ENCODE data around the gene PIGP.

PIGP gene

GRCh38 chr21:37101384-37101783 lies 28.5 kb upstream of the PIGP start:
- ChIA-PET CTCF (no interaction called here), POLR2A (no interaction called here)
- TF ChIP-seq FOXA1 (IDR thresholded peaks at IDR 0.05) (no peak), FOXM1 (IDR thresholded peaks at IDR 0.05; ENCODE audit: borderline replicate concordance) (no peak), FOXK2 (IDR thresholded peaks at IDR 0.05) (no peak), ZNF384 (IDR thresholded peaks at IDR 0.05) (no peak), PKNOX1 (IDR thresholded peaks at IDR 0.05) (no peak), ARNT (IDR thresholded peaks at IDR 0.05) (no peak), BHLHE40 (IDR thresholded peaks at IDR 0.05; ENCODE audit: borderline replicate concordance) (no peak), L3MBTL2 (conservative IDR thresholded peaks at IDR 0.05) (no peak), LEF1 (IDR thresholded peaks at IDR 0.05; ENCODE audit: borderline replicate concordance) (no peak), TARDBP (IDR thresholded peaks at IDR 0.05) (no peak), NFRKB (IDR thresholded peaks at IDR 0.05) (no peak), CTBP1 (IDR thresholded peaks at IDR 0.05; ENCODE audit: borderline replicate concordance) (no peak), SP1 (IDR thresholded peaks at IDR 0.05) (no peak), SUZ12 (IDR thresholded peaks at IDR 0.05) (no peak), ELF4 (IDR thresholded peaks at IDR 0.05) (no peak), HDGF (IDR thresholded peaks at IDR 0.05; ENCODE audit: borderline replicate concordance) (no peak)
- DNase-seq (ENCODE audit: extremely low spot score): no peak

- TF ChIP-seq NFRKB (IDR thresholded peaks at IDR 0.05) (no peak), PKNOX1 (IDR thresholded peaks at IDR 0.05) (no peak), TARDBP (IDR thresholded peaks at IDR 0.05) (no peak), ARNT (IDR thresholded peaks at IDR 0.05) (no peak), FOXM1 (IDR thresholded peaks at IDR 0.05; ENCODE audit: borderline replicate concordance) (no peak), ZNF384 (IDR thresholded peaks at IDR 0.05) (no peak), LEF1 (IDR thresholded peaks at IDR 0.05; ENCODE audit: borderline replicate concordance) (no peak), FOXK2 (IDR thresholded peaks at IDR 0.05) (no peak), CTBP1 (IDR thresholded peaks at IDR 0.05; ENCODE audit: borderline replicate concordance) (no peak), SUZ12 (IDR thresholded peaks at IDR 0.05) (no peak)
- ChIA-PET POLR2A (no interaction called here), CTCF (no interaction called here)
- DNase-seq (ENCODE audit: extremely low spot score): no peak
These were observed 27.4 kb upstream of the PIGP start for GRCh38 chr21:37100316-37100715.

- TF ChIP-seq TARDBP (IDR thresholded peaks at IDR 0.05): no peak
- TF ChIP-seq BHLHE40 (IDR thresholded peaks at IDR 0.05; ENCODE audit: borderline replicate concordance): no peak
- TF ChIP-seq ARNT (IDR thresholded peaks at IDR 0.05): no peak
- no peak for TF ChIP-seq L3MBTL2 (conservative IDR thresholded peaks at IDR 0.05)
- no peak for TF ChIP-seq FOXK2 (IDR thresholded peaks at IDR 0.05)
- no peak for TF ChIP-seq FOXA1 (IDR thresholded peaks at IDR 0.05)
- no peak for TF ChIP-seq FOXM1 (IDR thresholded peaks at IDR 0.05; ENCODE audit: borderline replicate concordance)
- TF ChIP-seq PKNOX1 (IDR thresholded peaks at IDR 0.05): no peak
- ChIA-PET POLR2A (no interaction called here), CTCF (no interaction called here)
- DNase-seq (ENCODE audit: extremely low spot score): no peak
These were observed 25.9 kb upstream of the PIGP start for GRCh38 chr21:37098751-37099150.

- TF ChIP-seq NFRKB (IDR thresholded peaks at IDR 0.05) (no peak), ARNT (IDR thresholded peaks at IDR 0.05) (no peak), FOXK2 (IDR thresholded peaks at IDR 0.05) (no peak), ELF4 (IDR thresholded peaks at IDR 0.05) (no peak), BHLHE40 (IDR thresholded peaks at IDR 0.05; ENCODE audit: borderline replicate concordance) (no peak), FOXA1 (IDR thresholded peaks at IDR 0.05) (no peak), L3MBTL2 (conservative IDR thresholded peaks at IDR 0.05) (no peak), CTBP1 (IDR thresholded peaks at IDR 0.05; ENCODE audit: borderline replicate concordance) (no peak), ZNF384 (IDR thresholded peaks at IDR 0.05) (no peak), SUZ12 (IDR thresholded peaks at IDR 0.05) (no peak), TARDBP (IDR thresholded peaks at IDR 0.05) (no peak), HDGF (IDR thresholded peaks at IDR 0.05; ENCODE audit: borderline replicate concordance) (no peak), SP1 (IDR thresholded peaks at IDR 0.05) (no peak), PKNOX1 (IDR thresholded peaks at IDR 0.05) (no peak)
- ChIA-PET POLR2A (interaction anchor here (1.0 kb wide), 1 partner anchor 9 kb away, joined by 3 read pairs; no protein-coding TSS in a partner anchor), CTCF (no interaction called here)
These were observed 22.9 kb upstream of the PIGP start for GRCh38 chr21:37095821-37096220.

GRCh38 chr21:37093977-37094376 lies 21.1 kb upstream of the PIGP start:
- TF ChIP-seq ZNF384 (IDR thresholded peaks at IDR 0.05) (no peak), TARDBP (IDR thresholded peaks at IDR 0.05) (no peak), FOXK2 (IDR thresholded peaks at IDR 0.05) (no peak)
- ChIA-PET CTCF (no interaction called here), POLR2A (no interaction called here)
- no peak for DNase-seq (ENCODE audit: extremely low spot score)

More at GRCh38 chr21:37095821-37096220, 22.9 kb upstream of the PIGP start:
- no peak for DNase-seq (ENCODE audit: extremely low spot score)

GRCh38 chr21:37088186-37088735 lies 15.4 kb upstream of the PIGP start:
- no peak for DNase-seq (ENCODE audit: extremely low spot score)
- TF ChIP-seq NFRKB (IDR thresholded peaks at IDR 0.05) (no peak), TARDBP (IDR thresholded peaks at IDR 0.05) (no peak), ZNF384 (IDR thresholded peaks at IDR 0.05) (no peak), PKNOX1 (IDR thresholded peaks at IDR 0.05) (no peak), HDGF (IDR thresholded peaks at IDR 0.05; ENCODE audit: borderline replicate concordance) (no peak), SP1 (IDR thresholded peaks at IDR 0.05) (no peak), LEF1 (IDR thresholded peaks at IDR 0.05; ENCODE audit: borderline replicate concordance) (no peak)
- CTCF ChIA-PET: no interaction called here
- POLR2A ChIA-PET: no interaction called here
